ENCODE data around the gene LGI4. TPM values are rescaled to one million over a fixed set of nuclear protein-coding genes. Genes with fewer than 3 reads are reported as not detected.
"Not testable (repeated sequence)": the region's sequence is repeated elsewhere in the genome, so short reads cannot be mapped to it uniquely, and the experiment has no call there.

Gene LGI4
- polyA plus RNA-seq, 12 donors, result 8.0 to 14.6 (median 12.0) TPM; not detected in 1

DNA sequence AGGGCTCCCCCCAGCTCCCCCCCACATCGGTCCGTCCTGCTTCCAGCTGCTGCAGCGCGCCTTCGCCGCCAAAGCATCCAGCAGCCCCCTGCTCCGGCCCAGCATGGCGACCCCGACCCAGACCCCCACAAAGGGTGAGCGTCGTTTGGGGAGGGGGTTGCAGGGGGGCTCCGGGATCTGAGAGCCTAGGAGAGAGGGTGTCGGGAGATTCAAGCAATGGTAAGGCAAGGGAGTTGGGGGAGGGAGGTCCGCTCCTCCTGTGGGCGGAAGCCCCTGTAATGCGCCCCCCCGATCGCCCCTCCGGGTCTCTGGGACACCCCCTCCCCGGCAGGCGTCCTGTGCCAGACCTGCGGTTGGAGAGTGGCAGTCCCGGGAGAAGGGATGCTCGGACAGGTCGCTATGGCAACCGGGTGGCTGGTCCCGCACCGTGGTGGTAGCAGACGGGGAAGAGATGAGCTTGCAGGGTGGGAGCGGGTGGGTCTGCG, 8.4 kb upstream of the LGI4 start, which contains the start of gene FXYD7:
Gene FXYD7, plus strand, starts transcription at position 25 of the 485 bp plus-strand sequence. Its CDS starts 79 bp downstream, at position 104.
- DNase-seq, result no peak

DNA sequence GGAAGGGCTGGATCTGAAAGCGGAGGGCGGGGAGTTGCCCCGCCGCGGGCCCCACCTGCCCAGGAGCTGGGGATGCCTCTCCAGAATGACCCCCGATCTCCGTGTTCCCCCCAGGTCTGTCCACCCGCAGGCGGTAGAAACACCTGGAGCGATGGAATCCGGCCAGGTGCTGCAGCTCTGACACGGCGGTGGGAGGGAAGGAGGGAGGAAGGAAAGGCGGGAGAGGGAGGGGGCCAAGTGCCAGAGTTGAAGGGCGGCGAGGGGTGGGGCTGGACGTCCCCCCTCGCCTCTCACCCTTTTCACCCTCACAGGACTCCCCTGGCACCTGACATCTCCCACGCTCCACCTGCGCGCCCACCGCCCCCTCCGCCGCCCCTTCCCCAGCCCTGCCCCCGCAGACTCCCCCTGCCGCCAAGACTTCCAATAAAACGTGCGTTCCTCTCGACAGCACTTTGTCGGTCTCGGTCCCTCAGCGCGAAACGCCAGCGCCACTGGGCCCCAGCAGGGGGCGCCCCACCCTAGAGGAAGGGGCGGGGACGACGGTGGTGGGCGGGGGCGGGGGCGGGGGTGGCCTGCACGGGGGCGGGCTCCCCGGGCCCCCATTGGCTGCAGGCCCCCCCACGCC, 7.9 kb upstream of the LGI4 start:
- DNase-seq, result no peak

DNA sequence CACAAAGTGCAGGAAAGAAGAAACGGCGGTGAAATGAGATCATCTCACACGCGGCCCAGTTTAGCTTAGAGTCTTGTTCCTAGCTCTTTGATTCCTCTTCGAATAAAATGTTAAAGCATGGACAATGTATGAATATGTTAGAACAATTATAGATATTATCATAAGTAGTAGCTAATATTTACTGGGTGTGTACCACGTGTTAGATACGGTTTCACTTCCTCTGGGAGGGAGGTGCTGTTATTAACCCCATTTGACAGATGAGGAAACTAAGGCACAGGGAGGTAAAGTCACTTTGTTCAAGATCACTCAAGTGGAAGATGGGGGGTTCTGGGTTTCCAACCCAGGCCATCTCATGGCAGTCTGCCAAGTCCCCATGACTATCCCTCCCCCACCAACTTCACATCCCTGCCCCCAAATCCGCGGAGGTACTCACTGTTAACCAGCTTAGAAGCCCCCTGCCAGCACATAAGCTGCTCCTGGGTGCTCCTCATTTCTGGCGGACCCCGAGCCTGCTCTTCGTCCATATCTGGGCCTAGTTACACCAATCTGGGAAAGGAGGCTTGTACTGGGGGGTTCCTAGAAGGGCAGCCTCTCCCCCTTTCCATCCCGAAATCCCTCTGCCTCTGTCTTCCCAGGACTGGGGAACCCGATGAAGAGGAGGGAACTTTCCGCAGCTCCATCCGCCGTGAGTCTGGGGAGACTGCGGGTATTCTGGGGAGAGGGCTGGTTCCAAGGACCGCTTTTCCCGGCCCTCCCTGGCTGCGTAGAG, 7.2 kb upstream of the LGI4 start:
- no peak for DNase-seq

DNA sequence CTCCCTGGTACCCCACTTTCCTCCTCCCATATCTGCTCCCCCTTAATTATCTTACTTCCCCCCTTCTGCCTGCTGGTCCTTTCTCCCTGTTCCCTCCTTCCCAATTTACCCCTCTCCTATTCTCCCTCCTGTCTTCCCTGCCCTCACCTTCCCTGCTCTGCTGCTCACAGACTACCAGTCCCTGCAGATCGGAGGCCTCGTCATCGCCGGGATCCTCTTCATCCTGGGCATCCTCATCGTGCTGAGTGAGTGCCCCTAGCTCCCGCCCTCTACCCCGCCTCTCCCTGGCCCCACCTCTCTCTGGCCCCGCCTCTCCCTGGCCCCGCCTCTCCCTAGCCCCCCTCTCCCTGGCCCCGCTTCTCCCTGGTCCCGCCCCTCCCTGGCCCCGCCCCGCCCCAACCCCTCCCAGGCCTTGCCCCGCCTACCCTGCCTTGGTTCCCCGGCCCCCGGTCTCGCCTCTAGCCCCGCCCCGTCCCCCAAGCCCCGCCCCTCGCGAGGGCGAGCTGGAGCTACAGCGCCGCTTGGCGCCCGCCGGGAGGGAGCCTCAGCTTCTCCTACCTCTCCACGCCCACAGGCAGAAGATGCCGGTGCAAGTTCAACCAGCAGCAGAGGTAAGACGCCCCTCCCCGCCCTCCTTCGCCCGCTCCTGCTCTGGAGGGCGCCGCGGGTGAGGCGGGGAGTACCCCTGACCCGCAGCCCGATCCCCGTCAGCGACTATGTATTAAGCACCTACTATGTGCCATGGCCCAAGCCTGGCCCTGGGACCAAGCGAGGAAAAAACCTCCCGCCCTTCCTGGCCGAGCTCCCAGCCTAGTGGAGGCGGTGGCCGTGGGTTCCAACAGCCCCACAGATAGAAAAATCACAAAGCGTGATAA, 6.3 kb upstream of the LGI4 start:
- DNase-seq, result peak; percentile 74

DNA sequence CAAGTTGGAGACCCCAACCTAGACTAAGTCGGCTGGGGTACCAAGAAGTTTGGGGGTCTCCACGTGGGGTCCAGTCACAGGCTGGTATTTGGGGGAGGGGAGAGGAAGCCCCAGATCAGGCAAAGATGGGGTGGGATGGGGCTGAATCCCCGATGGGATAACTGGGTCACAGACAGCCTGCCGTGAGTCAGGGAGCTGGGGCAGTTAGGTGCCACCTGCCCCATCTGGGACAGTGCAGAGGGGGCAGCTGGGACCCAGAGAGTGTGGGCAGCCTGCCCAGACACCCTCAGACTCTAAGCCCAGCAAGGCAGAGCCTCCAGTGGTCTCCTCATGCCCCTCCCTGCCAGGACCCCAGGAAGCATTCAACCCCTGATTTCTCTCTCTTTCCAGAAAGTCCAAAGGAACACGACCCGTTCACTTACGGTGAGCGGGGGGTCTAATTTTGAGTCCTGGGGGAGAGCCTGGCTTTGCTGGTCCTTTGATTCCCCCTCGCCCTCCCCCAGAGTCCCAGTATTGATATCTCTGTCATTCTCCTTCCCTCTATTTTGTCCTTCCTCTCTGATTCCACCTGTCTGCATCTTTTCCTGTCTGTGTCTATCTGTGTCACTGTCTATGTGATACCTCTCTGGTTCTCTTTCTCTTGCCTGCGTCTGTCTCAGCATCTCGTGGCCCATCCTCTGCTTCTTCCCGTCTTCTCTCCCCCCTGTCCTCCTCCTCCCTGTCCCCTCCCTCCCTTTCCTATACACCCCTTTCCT, 5.5 kb upstream of the LGI4 start:
- no peak for DNase-seq

DNA sequence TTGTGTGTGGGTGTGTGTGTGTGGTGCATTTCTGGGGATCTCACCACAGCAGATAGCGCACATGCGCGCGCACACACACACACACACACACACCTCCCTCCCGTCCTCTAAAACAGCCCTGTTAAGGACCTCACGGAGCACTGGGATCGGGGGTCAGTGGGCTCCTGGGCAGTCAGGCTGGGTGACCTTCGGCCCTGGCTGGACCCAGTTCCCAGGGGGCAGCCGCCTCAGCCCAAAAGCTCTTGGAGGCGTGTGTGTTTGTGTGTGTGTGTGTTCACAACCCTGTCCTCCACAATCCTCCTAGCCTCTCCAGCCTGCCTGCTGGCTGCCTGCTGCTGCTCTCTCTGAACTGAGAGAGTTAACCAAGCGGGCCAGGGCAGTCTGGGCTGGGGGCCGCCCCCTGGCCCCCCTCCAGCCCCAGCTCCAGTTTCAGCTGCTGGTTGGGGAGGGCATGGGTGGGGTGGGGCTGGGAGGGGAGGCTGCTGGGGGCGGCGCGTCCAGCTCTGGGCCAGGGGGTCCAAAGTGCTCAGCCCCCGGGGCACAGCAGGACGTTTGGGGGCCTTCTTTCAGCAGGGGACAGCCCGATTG, 3.5 kb upstream of the LGI4 start, which contains the start of gene FXYD1:
Gene FXYD1, plus strand, starts transcription at position 520 of the 588 bp plus-strand sequence. CDS start 1,256 bp downstream, outside the sequence.
- DNase-seq, result peak; percentile 87

DNA sequence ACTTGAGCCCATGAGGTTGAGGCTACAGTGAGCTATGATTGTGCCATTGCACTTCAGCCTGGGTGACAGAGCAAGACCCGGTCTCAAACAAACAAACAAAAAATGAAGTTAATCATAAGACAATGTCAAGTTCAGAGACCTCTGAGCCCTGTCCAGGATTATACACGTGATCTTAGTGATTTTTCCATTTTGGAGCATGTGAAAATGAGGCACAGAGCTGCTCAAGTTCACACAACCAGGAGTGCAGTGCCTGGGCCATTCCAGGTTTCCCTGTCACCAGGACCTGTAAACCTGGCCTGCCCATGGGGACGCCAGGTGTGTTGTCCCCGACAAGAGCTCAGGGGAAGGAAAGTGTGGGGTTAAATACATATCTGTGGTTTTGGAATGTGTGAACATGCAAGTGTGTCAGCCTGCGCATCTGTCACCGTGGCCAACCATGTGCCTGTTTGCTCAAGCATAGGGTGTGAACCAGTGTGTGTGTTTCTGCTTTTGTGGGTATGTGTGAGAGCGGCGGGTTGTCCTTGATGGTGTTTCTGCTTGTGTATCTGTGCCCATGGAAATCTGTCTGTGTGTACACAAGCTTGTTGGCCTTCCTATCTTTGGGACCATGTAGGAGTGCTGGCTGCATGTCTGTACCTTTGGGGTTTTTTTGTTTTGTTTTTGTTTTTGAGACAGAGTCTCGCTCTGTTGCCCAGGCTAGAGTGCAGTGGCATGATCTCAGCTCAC, 2.3 kb upstream of the LGI4 start:
- no peak for DNase-seq

DNA sequence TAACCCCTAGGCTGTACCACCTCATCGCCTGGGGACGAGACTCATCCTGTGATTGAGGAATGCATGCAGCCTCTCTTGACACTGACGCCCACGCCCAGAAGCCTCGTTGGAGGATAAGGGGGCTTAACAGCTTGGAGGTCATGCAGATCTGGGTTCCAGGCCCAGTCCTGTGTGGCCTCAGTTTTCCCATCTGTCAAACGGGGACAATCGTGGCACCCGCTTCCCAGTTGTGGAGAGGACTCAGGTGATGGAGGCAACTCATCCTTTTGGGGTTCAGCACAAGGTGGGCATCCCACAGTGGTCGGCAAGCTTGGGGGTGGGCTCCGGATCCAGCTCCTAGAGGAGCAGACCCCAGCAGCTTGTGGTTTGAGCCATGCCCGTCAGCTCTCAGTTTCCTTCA, 1.4 kb upstream of the LGI4 start:
- DNase-seq, result no peak

DNA sequence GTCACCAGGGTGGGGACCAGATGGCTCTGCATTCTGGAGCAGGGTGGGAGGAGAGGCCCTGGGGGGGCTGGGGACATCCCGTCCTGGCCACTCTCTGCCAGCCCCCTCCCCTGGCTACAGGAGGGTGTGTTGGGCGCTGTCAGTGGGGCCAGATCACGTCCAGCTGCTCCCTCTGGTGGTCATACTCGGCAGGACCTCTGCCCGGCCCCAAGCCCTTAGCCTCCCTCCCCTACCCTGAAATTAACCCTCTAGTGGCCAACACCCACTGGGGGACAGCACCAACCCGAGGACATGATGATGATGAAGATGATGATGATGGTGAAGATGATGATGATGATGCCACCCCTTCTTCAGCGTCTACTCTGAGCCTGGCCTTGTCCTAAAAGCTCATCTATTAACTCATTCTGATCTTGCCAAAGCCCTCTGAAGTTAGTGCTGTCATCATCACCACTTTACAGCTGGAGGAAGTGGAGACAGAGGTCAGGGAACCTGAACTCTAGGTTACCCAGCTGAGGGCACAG, 590 bp upstream of the LGI4 start:
- DNase-seq, result peak; percentile 92

DNA sequence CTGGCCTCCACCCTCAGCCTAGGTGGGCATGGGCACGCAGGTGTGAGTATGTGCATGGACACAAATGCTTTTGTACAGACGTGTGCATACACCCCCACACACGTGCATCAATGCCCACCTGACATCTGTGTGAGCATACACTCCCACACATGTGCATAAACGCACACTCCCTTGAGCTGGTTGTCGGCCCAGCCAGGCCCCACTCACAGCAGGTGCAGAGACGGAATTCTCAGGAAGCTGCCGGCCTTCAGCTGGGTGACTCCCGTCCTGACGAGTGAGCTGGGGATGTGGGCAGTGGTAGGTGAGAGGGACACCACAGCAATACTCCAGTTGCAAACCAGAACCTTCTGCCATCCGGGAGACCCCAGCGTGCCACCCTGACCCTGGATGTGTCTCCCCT, 1.0 kb downstream of the LGI4 start:
- DNase-seq, result no peak

DNA sequence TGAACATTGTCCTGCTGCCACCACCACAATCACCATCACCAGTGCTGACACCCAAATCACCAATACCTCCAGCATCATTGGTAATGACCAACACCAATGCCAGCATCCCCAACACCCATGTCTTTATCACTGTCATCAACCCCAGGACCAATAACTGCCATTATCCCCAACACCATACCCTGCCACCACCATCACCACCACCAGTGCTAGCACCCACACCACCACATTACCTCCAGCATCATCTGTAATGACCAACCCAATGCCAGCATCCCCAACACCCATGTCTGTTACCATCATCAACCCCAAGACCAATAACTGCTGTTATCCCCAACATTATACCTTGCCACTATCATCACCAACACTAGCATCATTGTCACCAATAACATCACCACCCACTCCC, 2.6 kb downstream of the LGI4 start:
- DNase-seq, result no peak

DNA sequence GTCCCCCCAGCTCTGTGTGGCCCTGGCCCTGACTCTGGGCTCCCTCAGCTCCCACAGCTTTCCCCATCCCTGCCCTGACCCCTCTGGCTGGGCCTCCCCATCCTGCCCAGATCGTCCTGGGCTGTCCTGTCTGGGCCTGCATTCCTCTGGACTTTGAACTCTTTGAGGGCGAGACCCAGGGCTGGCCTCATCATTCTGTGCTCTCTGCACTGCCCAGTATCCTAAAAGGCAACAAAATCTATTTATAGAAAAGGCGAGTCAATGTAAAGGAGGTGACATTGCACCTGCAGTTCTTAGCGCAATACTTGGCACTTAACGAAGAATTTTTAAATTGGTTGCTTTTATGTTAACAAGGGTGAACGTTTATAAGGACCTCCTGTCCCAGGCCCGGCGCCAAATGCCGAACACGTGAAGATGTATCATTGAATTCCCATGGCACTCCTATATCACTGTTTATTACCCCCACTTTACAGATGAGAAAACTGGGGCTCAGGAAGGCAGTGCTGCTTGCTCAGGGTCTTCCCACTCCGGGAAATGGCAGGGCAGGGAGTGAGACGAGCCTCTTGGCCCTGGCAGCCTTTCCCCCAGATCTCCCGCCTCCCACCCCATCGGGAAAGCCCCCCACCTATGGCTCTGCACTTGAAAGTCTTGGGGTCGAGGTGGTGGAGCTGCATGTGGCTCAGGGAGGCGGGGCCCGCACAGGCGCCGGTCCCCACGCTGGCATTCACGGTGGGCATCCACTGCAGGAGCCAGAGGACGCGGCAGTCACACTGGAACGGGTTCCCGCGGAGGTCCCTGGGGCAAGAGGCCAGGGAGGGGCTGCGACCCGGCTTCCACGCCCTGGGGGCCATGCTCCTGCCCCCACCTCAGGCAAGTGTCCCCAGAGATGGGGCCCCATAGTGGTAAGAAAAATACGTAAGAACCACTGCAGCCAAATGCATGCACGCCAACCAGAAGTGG, 3.8 kb downstream of the LGI4 start:
- no peak for DNase-seq

DNA sequence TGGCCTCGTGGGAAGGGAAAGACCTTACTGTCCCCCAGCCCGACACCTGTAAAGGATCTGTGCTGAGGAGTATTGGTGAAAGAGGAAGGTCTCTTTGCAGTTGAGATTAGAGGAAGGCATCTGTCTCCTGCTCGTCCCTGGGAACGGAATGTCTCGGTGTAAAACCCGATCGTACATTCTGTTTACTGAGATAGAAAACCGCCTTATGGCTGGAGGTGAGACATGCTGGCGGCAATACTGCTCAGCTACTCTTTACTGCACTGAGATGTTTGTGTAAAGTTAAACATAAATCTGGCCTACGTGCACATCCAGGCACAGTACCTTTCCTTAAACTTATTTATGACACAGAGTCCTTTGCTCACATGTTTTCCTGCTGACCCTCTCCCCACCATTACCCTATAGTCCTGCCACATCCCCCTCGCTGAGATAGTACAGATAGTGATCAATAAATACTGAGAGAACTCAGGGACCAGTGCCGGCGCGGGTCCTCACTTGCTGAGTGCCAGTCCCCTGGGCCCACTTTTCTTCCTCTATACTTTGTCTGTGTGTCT, 5.1 kb downstream of the LGI4 start:
- not testable (repeated sequence) for DNase-seq

DNA sequence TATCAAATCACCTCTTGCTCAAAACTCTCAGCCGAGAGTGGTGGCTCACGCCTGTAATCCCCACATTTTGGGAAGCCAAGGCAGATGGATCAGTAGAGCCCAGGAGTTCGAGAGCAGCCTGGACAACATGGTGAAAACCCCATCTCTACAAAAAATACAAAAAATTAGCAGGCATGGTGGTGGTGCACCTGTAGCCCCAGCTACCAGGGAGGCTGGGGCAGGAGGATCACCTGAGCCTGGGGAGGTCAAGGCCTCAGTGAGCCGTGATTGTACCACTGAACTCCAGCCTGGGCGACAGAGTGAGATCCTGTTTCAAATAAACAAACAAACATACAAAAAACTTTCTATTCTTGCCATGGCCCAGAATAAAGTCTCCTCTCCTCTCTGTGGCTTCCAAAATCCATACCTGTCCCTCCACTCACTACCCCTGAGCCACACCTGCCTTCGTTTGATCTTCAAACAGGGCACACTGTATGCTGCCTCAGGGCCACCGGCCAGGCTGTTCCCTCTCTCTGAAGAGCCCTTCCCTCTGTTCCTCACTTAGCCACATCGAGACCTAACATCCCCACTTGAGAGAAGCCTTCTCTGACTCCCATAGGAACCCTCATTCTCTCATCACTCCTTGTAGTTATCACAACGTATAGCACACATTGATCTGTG, 6.3 kb downstream of the LGI4 start:
- no peak for DNase-seq

DNA sequence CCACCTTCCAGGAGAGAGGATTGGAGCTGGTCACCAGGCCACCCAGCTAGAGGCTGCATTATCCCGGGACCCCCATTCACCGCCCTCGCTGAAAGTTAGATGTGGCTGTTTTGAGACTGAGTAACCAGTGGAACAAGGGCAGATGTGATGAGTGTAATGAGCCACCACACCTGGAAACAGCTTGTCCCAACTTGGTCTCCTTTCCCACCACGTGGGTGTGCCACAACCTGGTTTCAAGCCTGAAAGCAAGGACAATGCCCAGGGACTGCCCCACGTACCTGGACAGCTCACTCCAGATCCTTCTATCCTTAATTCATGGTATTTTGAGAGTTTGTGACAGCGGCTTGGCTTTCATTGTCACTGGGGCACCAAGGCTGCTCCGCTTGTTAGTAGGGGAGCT, 7.0 kb downstream of the LGI4 start:
- no peak for DNase-seq

DNA sequence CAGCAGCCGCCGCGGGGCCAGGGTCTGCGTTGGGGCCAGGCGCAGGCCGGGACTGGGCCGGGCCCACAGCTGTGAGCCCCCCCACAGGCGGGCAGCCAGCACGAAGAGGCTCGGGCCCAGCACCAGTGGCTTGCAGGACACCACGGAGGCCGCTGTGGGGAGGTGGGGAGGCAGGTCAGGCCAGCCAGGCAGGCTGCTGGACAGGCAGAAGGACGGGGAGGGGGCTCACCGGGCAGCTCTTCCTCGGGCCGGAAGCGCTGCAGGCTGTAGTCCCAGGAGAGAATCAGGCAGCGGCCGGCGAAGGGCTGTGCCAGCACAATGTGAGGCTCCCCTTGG, 8.3 kb downstream of the LGI4 start:
- no peak for DNase-seq

DNA sequence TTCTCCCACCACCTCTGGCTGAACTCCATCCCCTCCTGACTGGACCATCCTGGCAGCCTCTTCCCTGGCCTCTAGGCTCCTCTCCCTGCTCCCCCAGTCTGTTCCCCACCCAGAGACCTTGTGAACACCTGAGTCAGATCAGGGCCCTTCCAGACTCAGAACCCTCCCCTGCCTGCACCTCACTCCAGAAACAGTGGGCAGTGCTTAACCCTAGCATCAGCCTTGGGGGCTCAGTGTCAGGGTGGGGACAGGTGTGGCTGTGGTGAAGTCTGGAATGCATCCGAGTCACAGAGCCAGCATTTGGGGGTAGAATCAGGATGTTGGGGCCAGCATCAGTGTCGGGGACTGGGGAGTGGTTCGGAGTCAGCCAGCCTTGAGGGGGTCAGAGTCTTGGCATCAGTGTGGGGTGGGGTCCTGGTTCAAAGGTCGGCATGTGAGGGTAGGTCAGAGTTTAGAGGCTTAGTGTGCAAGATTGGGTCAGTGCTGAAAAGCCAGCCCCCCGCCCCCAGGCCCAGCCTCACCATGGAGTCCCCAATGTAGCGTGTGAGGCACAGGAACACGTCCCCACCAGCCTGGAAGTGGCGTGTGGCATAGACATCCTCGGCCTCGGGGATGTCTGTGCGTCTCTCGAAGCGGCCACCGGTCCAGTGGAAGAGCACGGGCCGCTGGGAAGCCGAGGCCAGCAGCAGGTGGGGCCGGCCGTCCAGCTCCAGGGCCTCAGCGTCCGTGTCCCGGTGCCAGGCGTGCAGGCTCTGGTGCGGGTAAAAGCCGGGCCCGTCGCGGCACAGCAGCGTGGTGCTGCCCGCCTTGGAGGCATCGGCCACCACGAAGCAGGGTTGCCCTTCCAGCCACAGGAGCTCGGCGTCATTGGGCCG, 8.9 kb downstream of the LGI4 start:
- no peak for DNase-seq

All from muscle of arm (tissue), 12 donors.